Measurements from ENCODE around the gene PAN2. TPM values are rescaled to one million over a fixed set of nuclear protein-coding genes. Genes with fewer than 3 reads are reported as not detected.
"Not testable (repeated sequence)": the region's sequence is repeated elsewhere in the genome, so short reads cannot be mapped to it uniquely, and the experiment has no call there.

The PAN2 gene
- total and polyA plus RNA-seq, 2 donors from 2014 or later, result 27.1 to 83.0 TPM

DNA sequence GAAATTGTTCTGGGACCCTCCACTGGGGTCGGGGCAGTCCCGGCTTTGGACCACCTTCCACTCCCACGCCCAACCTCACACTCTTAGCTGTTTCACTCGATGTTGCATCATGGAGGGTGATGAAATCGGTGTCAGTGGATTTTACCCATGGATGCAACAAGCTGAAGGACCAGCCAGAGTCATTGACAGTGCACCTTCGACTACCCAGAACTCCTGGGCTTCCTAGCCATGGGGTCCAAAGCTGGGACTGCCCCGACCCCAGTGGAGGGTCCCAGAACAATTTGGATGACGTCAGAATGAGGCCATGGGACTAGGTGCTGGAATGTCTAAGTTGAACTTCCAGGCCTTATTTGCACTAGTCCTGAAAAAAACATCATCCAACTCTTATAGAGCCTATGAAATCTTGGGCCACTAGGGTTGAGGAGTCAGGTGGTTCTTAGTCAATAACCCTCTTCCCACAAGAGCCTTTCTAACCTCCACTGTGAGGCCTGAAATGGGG is 4.0 kb upstream of the PAN2 start:
- intact Hi-C loops (cut with DNase I), result no loop called here
- H3K4me1 ChIP-seq (ENCODE audit: control insufficient read depth in 2 of 3, insufficient read depth in 2 of 3, low read depth in 1 of 3, low read length in 3 of 3), result peaks cover 0 to 5% (median 2%) of the 10 kb centered on the region in 3 donors
- no peaks in the 10 kb centered on the region for H3K27me3 ChIP-seq (ENCODE audit: control insufficient read depth, insufficient read depth, low read length)
- no peak overlapping the region for H3K27ac ChIP-seq (ENCODE audit: low read depth in 2 of 2, low read length in 2 of 2)
- no peak overlapping the region for H3K9ac ChIP-seq (ENCODE audit: low read length in 3 of 3)
- no peak overlapping the region for H3K4me3 ChIP-seq (ENCODE audit: low read length in 3 of 3)
- TF ChIP-seq, protein P1, sequence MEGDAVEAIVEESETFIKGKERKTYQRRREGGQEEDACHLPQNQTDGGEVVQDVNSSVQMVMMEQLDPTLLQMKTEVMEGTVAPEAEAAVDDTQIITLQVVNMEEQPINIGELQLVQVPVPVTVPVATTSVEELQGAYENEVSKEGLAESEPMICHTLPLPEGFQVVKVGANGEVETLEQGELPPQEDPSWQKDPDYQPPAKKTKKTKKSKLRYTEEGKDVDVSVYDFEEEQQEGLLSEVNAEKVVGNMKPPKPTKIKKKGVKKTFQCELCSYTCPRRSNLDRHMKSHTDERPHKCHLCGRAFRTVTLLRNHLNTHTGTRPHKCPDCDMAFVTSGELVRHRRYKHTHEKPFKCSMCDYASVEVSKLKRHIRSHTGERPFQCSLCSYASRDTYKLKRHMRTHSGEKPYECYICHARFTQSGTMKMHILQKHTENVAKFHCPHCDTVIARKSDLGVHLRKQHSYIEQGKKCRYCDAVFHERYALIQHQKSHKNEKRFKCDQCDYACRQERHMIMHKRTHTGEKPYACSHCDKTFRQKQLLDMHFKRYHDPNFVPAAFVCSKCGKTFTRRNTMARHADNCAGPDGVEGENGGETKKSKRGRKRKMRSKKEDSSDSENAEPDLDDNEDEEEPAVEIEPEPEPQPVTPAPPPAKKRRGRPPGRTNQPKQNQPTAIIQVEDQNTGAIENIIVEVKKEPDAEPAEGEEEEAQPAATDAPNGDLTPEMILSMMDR (IDR thresholded peaks at IDR 0.05; ENCODE audit: borderline replicate concordance, extremely low read depth, insufficient read depth), result no peak
- peaks cover 0 to 4% (median 0%) of the 10 kb centered on the region in 3 donors for H3K36me3 ChIP-seq (ENCODE audit: control insufficient read depth in 2 of 3, insufficient read depth in 3 of 3, low read length in 3 of 3)
- FAIRE-seq, result no peak
- DNase-seq, result no peak
- H3K9me3 ChIP-seq (ENCODE audit: control insufficient read depth in 2 of 3, insufficient read depth in 1 of 3, low read length in 3 of 3), result no peaks in the 10 kb centered on the region

DNA sequence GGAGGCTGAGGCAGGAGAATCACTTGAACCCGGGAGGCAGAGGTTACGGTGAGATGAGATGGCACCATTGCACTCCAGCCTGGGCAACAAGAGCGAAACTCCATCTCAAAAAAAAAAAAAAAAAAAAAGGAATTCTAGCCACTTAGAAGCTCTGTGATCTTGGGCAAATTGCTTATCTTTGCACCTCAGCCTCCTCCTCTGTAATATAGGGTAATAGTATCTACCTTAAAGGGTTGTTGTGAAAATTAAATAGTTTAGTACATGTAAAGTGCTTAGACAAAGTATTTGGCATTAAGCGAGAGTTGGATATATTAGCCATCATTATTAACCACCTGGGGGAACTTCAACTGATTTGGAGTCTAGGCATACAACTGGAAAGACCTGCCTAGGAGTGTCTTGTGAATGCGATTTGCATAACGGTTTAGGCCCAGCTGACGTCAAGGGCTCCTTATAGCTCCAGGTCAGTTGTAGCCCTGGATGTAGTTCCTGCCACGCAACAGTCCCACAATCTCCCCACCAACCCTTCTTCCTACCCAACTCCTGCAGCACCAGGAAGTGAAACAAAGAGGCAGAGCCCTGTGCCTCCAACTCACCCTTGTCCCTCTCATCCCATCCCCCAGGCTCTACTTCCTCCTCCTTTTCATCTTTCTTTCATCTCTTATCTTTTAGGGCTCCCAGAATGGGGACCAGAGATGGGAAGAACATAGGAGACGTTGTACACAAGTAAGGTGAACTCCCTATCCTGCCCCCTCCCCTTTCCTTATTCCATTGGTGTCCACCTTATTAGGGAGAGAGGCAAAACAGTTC is 2.8 kb upstream of the PAN2 start:
- Histone ChIP-seq H3K36me3 (ENCODE audit: control insufficient read depth in 2 of 3, insufficient read depth in 3 of 3, low read length in 3 of 3) (no peaks in the 10 kb centered on the region), H3K9ac (ENCODE audit: low read length in 3 of 3) (no peak overlapping the region), H3K27ac (ENCODE audit: low read depth in 2 of 2, low read length in 2 of 2) (no peak overlapping the region), H3K27me3 (ENCODE audit: control insufficient read depth, insufficient read depth, low read length) (no peaks in the 10 kb centered on the region), H3K4me1 (ENCODE audit: control insufficient read depth in 2 of 3, insufficient read depth in 2 of 3, low read depth in 1 of 3, low read length in 3 of 3) (peaks cover 0 to 7% (median 6%) of the 10 kb centered on the region in 3 donors), H3K9me3 (ENCODE audit: control insufficient read depth in 2 of 3, insufficient read depth in 1 of 3, low read length in 3 of 3) (no peaks in the 10 kb centered on the region), H3K4me3 (ENCODE audit: low read length in 3 of 3) (no peak overlapping the region)
- intact Hi-C loops (cut with DNase I), result no loop called here
- DNase-seq (no peak), FAIRE-seq (no peak)
- TF ChIP-seq, protein P1 (IDR thresholded peaks at IDR 0.05; ENCODE audit: borderline replicate concordance, extremely low read depth, insufficient read depth), result no peak

DNA sequence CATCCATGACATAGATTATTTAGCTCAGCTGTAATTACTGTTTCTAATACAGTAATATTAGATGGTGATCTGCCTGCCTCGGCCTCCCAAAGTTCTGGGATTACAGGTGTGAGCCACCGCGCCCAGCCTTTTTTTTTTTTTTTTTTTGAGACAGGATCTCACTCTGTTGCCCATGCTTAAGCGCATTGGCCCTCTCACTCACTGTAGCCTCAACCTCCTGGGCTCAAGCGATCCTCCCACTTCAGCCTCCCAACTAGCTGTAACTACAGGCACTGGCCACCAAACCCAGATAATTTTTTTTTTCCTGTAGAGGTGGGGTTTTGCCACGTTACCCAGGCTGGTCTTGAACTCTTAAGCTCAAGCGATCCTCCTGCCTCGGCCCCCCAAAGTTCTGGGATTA is 1.7 kb upstream of the PAN2 start:
- H3K4me1 ChIP-seq (ENCODE audit: control insufficient read depth in 2 of 3, insufficient read depth in 2 of 3, low read depth in 1 of 3, low read length in 3 of 3); FAIRE-seq; H3K9me3 ChIP-seq (ENCODE audit: control insufficient read depth in 2 of 3, insufficient read depth in 1 of 3, low read length in 3 of 3); DNase-seq; H3K27ac ChIP-seq (ENCODE audit: low read depth in 2 of 2, low read length in 2 of 2); H3K9ac ChIP-seq (ENCODE audit: low read length in 3 of 3); H3K27me3 ChIP-seq (ENCODE audit: control insufficient read depth, insufficient read depth, low read length); H3K36me3 ChIP-seq (ENCODE audit: control insufficient read depth in 2 of 3, insufficient read depth in 3 of 3, low read length in 3 of 3); intact Hi-C loops (cut with DNase I); H3K4me3 ChIP-seq (ENCODE audit: low read length in 3 of 3): not testable (repeated sequence)

DNA sequence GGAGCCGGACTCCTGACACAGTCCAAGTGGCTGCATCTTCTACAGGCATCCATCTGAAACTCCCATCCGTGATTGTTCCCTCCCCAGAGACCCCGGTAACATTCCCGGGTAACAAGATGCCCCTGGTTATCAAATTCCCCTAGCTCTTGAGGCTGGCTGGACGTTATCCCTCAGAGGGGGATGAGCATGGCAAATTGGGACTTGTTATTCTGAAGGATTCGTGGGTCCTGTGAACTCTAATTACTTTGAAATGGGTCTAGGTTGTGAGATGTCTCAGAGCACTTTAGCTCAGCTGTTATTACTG is 642 bp upstream of the PAN2 start:
- H3K4me1 ChIP-seq (ENCODE audit: control insufficient read depth in 2 of 3, insufficient read depth in 2 of 3, low read depth in 1 of 3, low read length in 3 of 3), result peaks cover 0 to 7% (median 6%) of the 10 kb centered on the region in 3 donors
- no peaks in the 10 kb centered on the region for H3K36me3 ChIP-seq (ENCODE audit: control insufficient read depth in 2 of 3, insufficient read depth in 3 of 3, low read length in 3 of 3)
- no peaks in the 10 kb centered on the region for H3K9me3 ChIP-seq (ENCODE audit: control insufficient read depth in 2 of 3, insufficient read depth in 1 of 3, low read length in 3 of 3)
- TF ChIP-seq, protein P1 (IDR thresholded peaks at IDR 0.05; ENCODE audit: borderline replicate concordance, extremely low read depth, insufficient read depth), result no peak
- H3K9ac ChIP-seq (ENCODE audit: low read length in 3 of 3), result peak overlapping the region; percentile 64 to 92 (median 85)
- DNase-seq, result no peak
- no peak for FAIRE-seq
- H3K4me3 ChIP-seq (ENCODE audit: low read length in 3 of 3), result peak overlapping the region; percentile 80 to 93 (median 87)
- no peaks in the 10 kb centered on the region for H3K27me3 ChIP-seq (ENCODE audit: control insufficient read depth, insufficient read depth, low read length)
- intact Hi-C loops (cut with DNase I), result no loop called here
- peak overlapping the region; percentile 88 to 97 for H3K27ac ChIP-seq (ENCODE audit: low read depth in 2 of 2, low read length in 2 of 2)

All from kidney (tissue), 14 donors.